Stimulated activated memory B cell treated with anti-CD40 and anti-IgM and Interleukin-4, amounts not matched to agents 10 μg/mL and 1 μg/mL and 100 μg/mL, for 72 hours (primary cell): ENCODE measurements around the gene ZNF391.

Source experiments
- ATAC-seq: fragments of 150-1000 bp; cut with Tn5 transposase; 2 replicates; pipeline ENCODE4 v1.10.0; 2021
- H3K27ac Mint-ChIP-seq: one replicate; pipeline ENCODE4 v1.8.0; 2022; ENCODE audit warnings: mild to moderate bottlenecking, mixed read lengths
- H3K27me3 Mint-ChIP-seq: one replicate; pipeline ENCODE4 v1.8.0; 2022; ENCODE audit warnings: mixed read lengths
- H3K36me3 Mint-ChIP-seq: one replicate; pipeline ENCODE4 v1.8.0; 2022; ENCODE audit warnings: mixed read lengths
- H3K4me1 Mint-ChIP-seq: one replicate; pipeline ENCODE4 v1.8.0; 2022; ENCODE audit warnings: mixed read lengths
- H3K4me3 Mint-ChIP-seq: one replicate; pipeline ENCODE4 v1.8.0; 2022; ENCODE audit warnings: mild to moderate bottlenecking, moderate library complexity, mixed read lengths
- H3K9me3 Mint-ChIP-seq: one replicate; pipeline ENCODE4 v1.8.0; 2022; ENCODE audit warnings: mixed read lengths

ZNF391 gene

DNA sequence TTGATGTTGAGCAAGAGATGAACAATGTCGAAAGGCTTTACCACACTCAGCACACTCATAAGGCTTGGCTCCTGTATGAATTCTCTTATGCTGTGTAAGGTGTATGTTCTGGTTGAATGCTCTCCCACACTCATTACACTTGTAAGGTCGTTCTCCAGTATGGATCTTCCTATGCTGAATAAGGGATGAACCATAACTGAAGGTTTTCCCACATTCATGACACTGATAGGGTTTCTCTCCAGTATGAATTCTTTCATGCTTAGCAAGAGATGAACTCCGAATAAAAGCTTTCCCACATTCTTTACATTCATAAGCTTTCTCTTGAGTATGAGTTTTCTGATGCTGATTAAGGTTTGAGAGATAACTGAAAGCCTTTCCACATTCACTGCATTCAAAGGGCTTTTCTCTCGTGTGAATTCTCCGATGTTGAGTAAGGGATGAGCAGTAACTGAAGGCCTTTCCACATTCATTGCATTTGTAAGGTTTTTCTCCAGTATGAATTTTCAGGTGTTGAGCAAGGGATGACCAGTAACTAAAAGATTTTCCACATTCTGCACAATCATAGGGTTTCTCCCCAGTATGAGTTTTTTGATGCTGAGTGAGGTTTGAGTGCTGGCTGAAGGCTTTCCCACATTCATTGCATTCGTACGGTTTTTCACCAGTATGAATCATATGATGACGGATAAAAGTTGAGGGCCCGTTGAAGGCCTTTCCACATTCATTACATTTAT lies 63.3 kb downstream of the ZNF391 start:
- Mint-ChIP-seq H3K27ac (no peak overlapping the region), H3K4me1 (no peaks in the 10 kb centered on the region), H3K9me3 (peaks cover 42% of the 10 kb centered on the region), H3K27me3 (no peaks in the 10 kb centered on the region), H3K36me3 (peaks cover 87% of the 10 kb centered on the region), H3K4me3 (no peak overlapping the region)
- no peak for ATAC-seq

DNA sequence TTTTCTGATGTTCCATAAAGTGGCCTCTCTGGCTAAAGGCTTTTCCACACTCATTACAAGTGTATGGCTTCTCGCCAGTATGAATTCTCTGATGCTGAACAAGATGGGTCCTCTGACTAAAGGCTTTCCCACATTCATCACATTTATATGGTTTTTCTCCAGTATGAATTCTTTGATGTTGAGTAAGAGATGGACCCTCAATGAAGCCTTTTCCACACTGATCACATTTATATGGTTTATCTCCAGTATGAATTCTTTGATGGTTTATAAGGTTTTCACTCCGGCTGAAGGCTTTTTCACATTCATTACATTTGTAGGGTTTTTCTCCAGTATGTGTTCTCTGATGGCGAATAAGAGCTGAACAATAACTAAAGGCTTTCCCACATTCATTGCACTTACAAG lies 63.9 kb downstream of the ZNF391 start:
- Mint-ChIP-seq H3K27me3 (no peaks in the 10 kb centered on the region), H3K27ac (no peak overlapping the region), H3K36me3 (peaks cover 94% of the 10 kb centered on the region), H3K4me1 (no peaks in the 10 kb centered on the region), H3K4me3 (no peak overlapping the region), H3K9me3 (peaks cover 42% of the 10 kb centered on the region)
- ATAC-seq, result no peak
